ENCODE data around the gene TNS1. TPM values are rescaled to one million over a fixed set of nuclear protein-coding genes. Genes with fewer than 3 reads are reported as not detected.

Gene TNS1
- total RNA-seq, 4 donors from 2014 or later = 461 to 648 (median 565) TPM

GRCh38 chr2:218000136-218000535, 2.7 kb downstream of the TNS1 start:
- H3K9me3 ChIP-seq = no peaks in the 10 kb centered on the region
- H3K27me3 ChIP-seq = no peaks in the 10 kb centered on the region
- H3K27ac ChIP-seq = peak overlapping the region in 3 of 4 donors; percentile 11 to 86 (median 55)
- DNase-seq (ENCODE audit: low spot score in 2 of 2) = no peak
- H3K36me3 ChIP-seq = no peaks in the 10 kb centered on the region
- no peak overlapping the region for H3K4me3 ChIP-seq
- TF ChIP-seq, protein P1, sequence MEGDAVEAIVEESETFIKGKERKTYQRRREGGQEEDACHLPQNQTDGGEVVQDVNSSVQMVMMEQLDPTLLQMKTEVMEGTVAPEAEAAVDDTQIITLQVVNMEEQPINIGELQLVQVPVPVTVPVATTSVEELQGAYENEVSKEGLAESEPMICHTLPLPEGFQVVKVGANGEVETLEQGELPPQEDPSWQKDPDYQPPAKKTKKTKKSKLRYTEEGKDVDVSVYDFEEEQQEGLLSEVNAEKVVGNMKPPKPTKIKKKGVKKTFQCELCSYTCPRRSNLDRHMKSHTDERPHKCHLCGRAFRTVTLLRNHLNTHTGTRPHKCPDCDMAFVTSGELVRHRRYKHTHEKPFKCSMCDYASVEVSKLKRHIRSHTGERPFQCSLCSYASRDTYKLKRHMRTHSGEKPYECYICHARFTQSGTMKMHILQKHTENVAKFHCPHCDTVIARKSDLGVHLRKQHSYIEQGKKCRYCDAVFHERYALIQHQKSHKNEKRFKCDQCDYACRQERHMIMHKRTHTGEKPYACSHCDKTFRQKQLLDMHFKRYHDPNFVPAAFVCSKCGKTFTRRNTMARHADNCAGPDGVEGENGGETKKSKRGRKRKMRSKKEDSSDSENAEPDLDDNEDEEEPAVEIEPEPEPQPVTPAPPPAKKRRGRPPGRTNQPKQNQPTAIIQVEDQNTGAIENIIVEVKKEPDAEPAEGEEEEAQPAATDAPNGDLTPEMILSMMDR (IDR thresholded peaks at IDR 0.05) = no peak
- TF ChIP-seq POLR2A (IDR thresholded peaks at IDR 0.05) = no peak
- TF ChIP-seq EP300 (IDR thresholded peaks at IDR 0.05) = no peak
- peaks cover 0 to 66% (median 25%) of the 10 kb centered on the region in 4 donors for H3K4me1 ChIP-seq

DNA sequence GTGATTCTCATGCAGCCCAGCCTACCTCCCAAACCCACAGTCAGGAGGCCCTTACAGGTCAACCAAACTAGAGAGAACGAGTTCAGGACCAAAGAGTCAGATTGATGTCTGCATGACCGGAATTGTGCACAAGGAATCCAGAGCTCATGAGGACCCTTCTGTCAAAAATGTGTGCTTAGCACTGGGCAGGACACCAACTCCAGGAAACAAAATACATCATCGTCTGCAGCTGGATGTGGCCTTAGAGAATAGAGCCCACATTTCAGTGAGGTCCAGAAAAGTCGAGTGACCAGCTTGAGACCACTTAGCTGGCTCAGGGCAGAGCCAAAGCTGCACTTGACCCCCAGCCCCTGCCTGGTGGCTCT, 3.2 kb downstream of the TNS1 start:
- H3K36me3 ChIP-seq = no peaks in the 10 kb centered on the region
- TF ChIP-seq EP300 (IDR thresholded peaks at IDR 0.05) (no peak), POLR2A (IDR thresholded peaks at IDR 0.05) (no peak)
- TF ChIP-seq, protein P1 (IDR thresholded peaks at IDR 0.05) = no peak
- H3K27me3 ChIP-seq = no peaks in the 10 kb centered on the region
- H3K9me3 ChIP-seq = no peaks in the 10 kb centered on the region
- peaks cover 0 to 68% (median 29%) of the 10 kb centered on the region in 4 donors for H3K4me1 ChIP-seq
- peak overlapping the region in 1 of 4 donors; percentile 17 for H3K27ac ChIP-seq
- 47 to 52% methylated on average over 4 of the region's 4 CpGs for WGBS, 2 donors
- DNase-seq (ENCODE audit: low spot score in 2 of 2) = no peak
- H3K4me3 ChIP-seq = no peak overlapping the region

DNA sequence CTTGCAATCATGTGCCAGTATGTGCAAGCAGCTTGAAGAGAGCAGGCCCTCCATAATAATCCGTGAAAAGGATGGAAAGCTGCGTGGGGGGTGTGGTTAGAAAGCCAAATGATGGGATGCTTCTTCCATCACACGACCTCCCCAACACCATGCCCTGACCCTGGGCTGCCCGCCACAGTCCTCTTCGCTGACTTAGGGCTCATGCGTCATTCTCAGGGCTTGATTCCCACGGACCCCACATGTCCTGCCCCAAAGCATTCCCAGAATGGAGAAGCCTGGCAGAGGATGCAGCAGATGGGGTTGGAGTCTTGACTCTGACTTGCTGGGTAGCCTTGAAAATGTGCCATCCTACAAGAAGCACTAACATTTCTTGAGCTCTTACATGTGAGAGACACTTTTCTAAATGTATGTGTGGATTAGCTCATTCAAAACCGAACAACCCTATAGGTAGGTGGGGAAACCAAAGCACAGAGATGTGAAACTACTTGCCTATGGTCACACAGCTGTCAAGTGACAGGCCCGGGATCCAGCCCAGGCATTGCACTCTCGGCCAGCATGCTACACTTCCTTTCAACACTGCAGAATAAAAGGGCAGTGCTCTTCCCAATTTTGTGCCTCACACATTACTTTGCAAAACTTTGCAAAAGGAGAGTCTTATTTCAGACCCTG, 3.7 kb downstream of the TNS1 start:
- WGBS, 2 donors = 68 to 79% methylated on average over 10 of the region's 10 CpGs
- peaks cover 0 to 69% (median 31%) of the 10 kb centered on the region in 4 donors for H3K4me1 ChIP-seq
- H3K27ac ChIP-seq = peak overlapping the region in 1 of 4 donors; percentile 43

DNA sequence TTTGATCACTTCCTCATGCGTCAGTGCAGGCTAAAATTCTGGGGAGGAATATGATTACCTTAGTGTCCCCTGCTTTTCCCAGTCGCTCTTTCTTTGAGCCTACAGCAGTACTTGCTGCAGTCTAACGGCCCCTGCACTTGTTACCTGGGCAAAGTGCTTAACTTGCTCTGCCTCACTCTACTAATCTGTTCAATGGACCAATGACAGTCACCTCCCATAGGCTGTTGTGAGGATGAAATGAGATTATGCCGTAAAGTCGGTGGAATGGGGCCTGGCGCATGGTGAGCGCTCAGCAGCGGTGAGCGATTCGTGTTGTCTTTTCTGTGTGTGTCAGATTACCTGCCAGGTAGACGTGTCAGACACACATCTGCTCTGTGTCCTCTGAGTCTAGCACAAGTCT, 5.3 kb downstream of the TNS1 start:
- no peaks in the 10 kb centered on the region for H3K27me3 ChIP-seq
- DNase-seq (ENCODE audit: low spot score in 2 of 2) = no peak
- H3K27ac ChIP-seq = peak overlapping the region in 1 of 4 donors; percentile 76
- no peaks in the 10 kb centered on the region for H3K9me3 ChIP-seq
- H3K4me1 ChIP-seq = peaks cover 0 to 67% (median 21%) of the 10 kb centered on the region in 4 donors
- TF ChIP-seq POLR2A (IDR thresholded peaks at IDR 0.05) (no peak), EP300 (IDR thresholded peaks at IDR 0.05) (no peak)
- TF ChIP-seq, protein P1 (IDR thresholded peaks at IDR 0.05) = no peak
- no peak overlapping the region for H3K4me3 ChIP-seq
- 90 to 96% methylated on average over 11 of the region's 11 CpGs for WGBS, 2 donors
- no peaks in the 10 kb centered on the region for H3K36me3 ChIP-seq

More for the DNA sequence above, 3.7 kb downstream of the TNS1 start:
- DNase-seq (ENCODE audit: low spot score in 2 of 2) = no peak
- H3K4me3 ChIP-seq = no peak overlapping the region
- no peaks in the 10 kb centered on the region for H3K27me3 ChIP-seq
- no peaks in the 10 kb centered on the region for H3K9me3 ChIP-seq
- TF ChIP-seq, protein P1 (IDR thresholded peaks at IDR 0.05) = no peak
- TF ChIP-seq POLR2A (IDR thresholded peaks at IDR 0.05) (no peak), EP300 (IDR thresholded peaks at IDR 0.05) (no peak)
- no peaks in the 10 kb centered on the region for H3K36me3 ChIP-seq

GRCh38 chr2:217996361-217996760, 6.4 kb downstream of the TNS1 start:
- Histone ChIP-seq H3K27me3 (no peaks in the 10 kb centered on the region), H3K4me3 (no peak overlapping the region), H3K4me1 (peaks cover 0 to 66% (median 21%) of the 10 kb centered on the region in 4 donors), H3K9me3 (no peaks in the 10 kb centered on the region), H3K27ac (peak overlapping the region in 3 of 4 donors; percentile 9 to 83 (median 76)), H3K36me3 (no peaks in the 10 kb centered on the region)
- peak in 1 of 2 donors; percentile 66 for DNase-seq (ENCODE audit: low spot score in 2 of 2)
- 62 to 69% methylated on average over 6 to 7 of the region's 7 CpGs for WGBS, 2 donors
- no peak for TF ChIP-seq POLR2A (IDR thresholded peaks at IDR 0.05)
- TF ChIP-seq, protein P1 (IDR thresholded peaks at IDR 0.05) = no peak
- no peak for TF ChIP-seq EP300 (IDR thresholded peaks at IDR 0.05)

All from tibial nerve (tissue), 4 donors.